ENCODE measurements around the gene PARL. TPM values are rescaled to one million over a fixed set of nuclear protein-coding genes. Genes with fewer than 3 reads are reported as not detected.
A peak's percentile ranks its signal among the peaks of the same experiment; 100 is the strongest.
"Not testable (repeated sequence)": the region's sequence is repeated elsewhere in the genome, so short reads cannot be mapped to it uniquely, and the experiment has no call there.

Gene PARL
- total RNA-seq, 6 experiments from 2014 or later, result 64.7 to 82.5 (median 81.4) TPM

GRCh38 chr3:183884097-183884426 is 618 bp downstream of the PARL start:
- Mint-ChIP-seq H3K9me3 (no peaks in the 10 kb centered on the region), H3K4me1 (ENCODE audit: low read depth) (peaks cover 30% of the 10 kb centered on the region), H3K27me3 (ENCODE audit: insufficient read depth) (peaks cover 9% of the 10 kb centered on the region), H3K36me3 (ENCODE audit: low read depth) (peaks cover 9% of the 10 kb centered on the region), H3K27ac (peak overlapping the region; percentile 80), H3K4me3 (peak overlapping the region; percentile 96)
- TF ChIP-seq CTCF (IDR thresholded peaks at IDR 0.05), result no peak
- DNase-seq, result no peak

GRCh38 chr3:183883291-183884096 is 1.2 kb downstream of the PARL start:
- Mint-ChIP-seq H3K4me3 (peak overlapping the region; percentile 96), H3K9me3 (no peaks in the 10 kb centered on the region), H3K27me3 (ENCODE audit: insufficient read depth) (peaks cover 9% of the 10 kb centered on the region), H3K36me3 (ENCODE audit: low read depth) (peaks cover 9% of the 10 kb centered on the region), H3K27ac (peak overlapping the region; percentile 80), H3K4me1 (ENCODE audit: low read depth) (peaks cover 30% of the 10 kb centered on the region)
- TF ChIP-seq CTCF (IDR thresholded peaks at IDR 0.05), result no peak
- no peak for DNase-seq

GRCh38 chr3:183880121-183880520 is 4.6 kb downstream of the PARL start:
- no peak overlapping the region for H3K4me3 Mint-ChIP-seq
- no peaks in the 10 kb centered on the region for H3K9me3 Mint-ChIP-seq
- no peak for DNase-seq
- no peak overlapping the region for H3K27ac Mint-ChIP-seq
- peaks cover 20% of the 10 kb centered on the region for H3K36me3 Mint-ChIP-seq (ENCODE audit: low read depth)
- no peak for TF ChIP-seq CTCF (IDR thresholded peaks at IDR 0.05)
- peaks cover 23% of the 10 kb centered on the region for H3K4me1 Mint-ChIP-seq (ENCODE audit: low read depth)
- no peaks in the 10 kb centered on the region for H3K27me3 Mint-ChIP-seq (ENCODE audit: insufficient read depth)

- no peaks in the 10 kb centered on the region for H3K9me3 Mint-ChIP-seq
- no peak for DNase-seq
- TF ChIP-seq CTCF (IDR thresholded peaks at IDR 0.05), result no peak
- peaks cover 20% of the 10 kb centered on the region for H3K36me3 Mint-ChIP-seq (ENCODE audit: low read depth)
- H3K4me1 Mint-ChIP-seq (ENCODE audit: low read depth), result peaks cover 20% of the 10 kb centered on the region
- H3K4me3 Mint-ChIP-seq, result no peak overlapping the region
- H3K27me3 Mint-ChIP-seq (ENCODE audit: insufficient read depth), result no peaks in the 10 kb centered on the region
- H3K27ac Mint-ChIP-seq, result no peak overlapping the region
These were observed 5.4 kb downstream of the PARL start for GRCh38 chr3:183879243-183879642.

- DNase-seq, result no peak
- H3K27me3 Mint-ChIP-seq (ENCODE audit: insufficient read depth), result no peaks in the 10 kb centered on the region
- 0 out of 2 replicates have a peak, but pooled peaks cover 11% of the 10 kb centered on the region for H3K36me3 Mint-ChIP-seq (ENCODE audit: low read depth)
- no peaks in the 10 kb centered on the region for H3K9me3 Mint-ChIP-seq
- no peak overlapping the region for H3K27ac Mint-ChIP-seq
- peaks cover 10% of the 10 kb centered on the region for H3K4me1 Mint-ChIP-seq (ENCODE audit: low read depth)
- H3K4me3 Mint-ChIP-seq, result no peak overlapping the region
- TF ChIP-seq CTCF (IDR thresholded peaks at IDR 0.05), result no peak
These were observed 6.6 kb downstream of the PARL start for GRCh38 chr3:183878071-183878470.

GRCh38 chr3:183877227-183877626 is 7.5 kb downstream of the PARL start:
- not testable (repeated sequence) for DNase-seq; H3K4me1 Mint-ChIP-seq (ENCODE audit: low read depth); H3K4me3 Mint-ChIP-seq; H3K27ac Mint-ChIP-seq; H3K9me3 Mint-ChIP-seq; H3K27me3 Mint-ChIP-seq (ENCODE audit: insufficient read depth)
- H3K36me3 Mint-ChIP-seq (ENCODE audit: low read depth), result 0 out of 2 replicates have a peak, but pooled peaks cover 11% of the 10 kb centered on the region
